ENCODE measurements around the gene FHOD3.
"Not testable (repeated sequence)": the region's sequence is repeated elsewhere in the genome, so short reads cannot be mapped to it uniquely, and the experiment has no call there.

DNA sequence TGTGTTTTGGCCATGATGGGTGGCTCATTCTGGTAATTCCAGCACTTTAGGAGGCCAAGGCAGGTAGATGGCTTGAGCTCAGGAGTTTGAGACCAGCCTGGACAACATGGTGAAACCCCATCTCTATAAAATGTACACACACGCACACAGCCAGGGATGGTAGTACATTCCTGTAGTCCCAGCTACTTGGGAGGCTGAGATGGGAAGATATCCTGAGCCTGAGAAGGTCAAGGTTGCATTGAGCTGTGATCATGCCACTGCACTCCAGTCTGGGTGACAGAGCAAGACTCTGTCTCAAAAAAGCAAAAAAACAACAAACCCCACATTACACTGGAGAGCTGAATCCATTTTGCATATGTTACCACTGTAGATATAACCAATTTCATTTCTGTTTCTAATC is 423.8 kb downstream of the FHOD3 start:
- not testable (repeated sequence) for TF ChIP-seq CTCF (tag by site-specific recombination; IDR thresholded peaks at IDR 0.05); ZNF274 (IDR thresholded peaks at IDR 0.05; ENCODE audit: low read length); ZNF274 (tag by site-specific recombination; IDR thresholded peaks at IDR 0.05; ENCODE audit: borderline replicate concordance); ZNF324 (tag by site-specific recombination; IDR thresholded peaks at IDR 0.05)
